Left cardiac atrium (tissue), 4 donors: ENCODE data around the gene GMPPA. TPM values are rescaled to one million over a fixed set of nuclear protein-coding genes. Genes with fewer than 3 reads are reported as not detected.

ENCODE experiments used
- ATAC-seq, 2 donors: fragments of 200-7000 bp; cut with Tn5 transposase; one replicate each; pipeline ENCODE4 v1.9.1; 2020; ENCODE audit warnings: mild to moderate bottlenecking in 2 of 2, moderate library complexity in 2 of 2
- DNase-seq: peaks from one replicate; pipeline ENCODE4 v3.0.0-alpha.2; 2020
- intact Hi-C, 2 donors: fragments of 100-400 bp; cut with DNase I; formaldehyde crosslinking; loops; one replicate each; pipeline versions ENCODE4 v1.14.1 to v1.15.1; 2022 to 2023
- total RNA-seq, 2 donors: library from RNA; stranded (reverse); fragmentation: NEBNext Ultra II Directional; extraction: Animal tissue kit (Norgen Biotek cat#: 25700); gene quantifications; one replicate each; pipeline ENCODE4 v1.2.1, GENCODE V29; 2021
- donor health status: DM: no; HTN: yes; CAD: no.
- donor health status: DM: no; HTN: yes; CAD: no; lungs with severe emphysema.
- donor health status: DM: yes; HTN: yes; CAD: no.
- donor health status: Dilated cardiomyopathy.

Gene GMPPA
- total RNA-seq, 2 donors from 2014 or later, result 29.0 to 30.0 TPM

GRCh38 chr2:219496825-219497494, 1.7 kb upstream of the GMPPA start:
- ATAC-seq (peak in 1 of 2 donors; percentile 0), DNase-seq (peak; percentile 52)
- intact Hi-C loops, result no loop called here

- DNase-seq (peak; percentile 96), ATAC-seq (peak; percentile 84 to 89)
- intact Hi-C loops, result no loop called here
These were observed 1.0 kb upstream of the GMPPA start for GRCh38 chr2:219497495-219498279.

GRCh38 chr2:219499058-219499307, 292 bp downstream of the GMPPA start:
- ATAC-seq (no peak), DNase-seq (no peak)
- intact Hi-C loops, result no loop called here

GRCh38 chr2:219499555-219499954, 864 bp downstream of the GMPPA start:
- intact Hi-C loops, result no loop called here
- DNase-seq, result no peak
- no peak for ATAC-seq

GRCh38 chr2:219500135-219500534, 1.4 kb downstream of the GMPPA start:
- no peak for ATAC-seq
- DNase-seq, result no peak
- intact Hi-C loops, result loop anchor here in 1 of 2 donors (1.0 kb wide), 1 partner anchor 24 kb away; no protein-coding TSS in a partner anchor

- DNase-seq, result no peak
- intact Hi-C loops, result no loop called here
- ATAC-seq, result no peak
These were observed 3.2 kb downstream of the GMPPA start for GRCh38 chr2:219501849-219502248.

GRCh38 chr2:219502618-219503017, 3.9 kb downstream of the GMPPA start:
- intact Hi-C loops, result no loop called here
- ATAC-seq, result no peak
- DNase-seq, result no peak

- no peak for DNase-seq
- ATAC-seq, result no peak
- intact Hi-C loops, result no loop called here
These were observed 6.9 kb downstream of the GMPPA start for GRCh38 chr2:219505585-219505984.

- intact Hi-C loops, result no loop called here
- ATAC-seq, result no peak
- no peak for DNase-seq
These were observed 7.6 kb downstream of the GMPPA start for GRCh38 chr2:219506153-219506801.

GRCh38 chr2:219506802-219507526, 8.3 kb downstream of the GMPPA start:
- DNase-seq (no peak), ATAC-seq (no peak)
- intact Hi-C loops, result no loop called here

GRCh38 chr2:219507581-219508443, 9.1 kb downstream of the GMPPA start:
- intact Hi-C loops, result no loop called here
- ATAC-seq (peak; percentile 5 to 24), DNase-seq (no peak)

GRCh38 chr2:219508444-219508734, 9.7 kb downstream of the GMPPA start:
- intact Hi-C loops, result no loop called here
- ATAC-seq (no peak), DNase-seq (no peak)

GRCh38 chr2:219508971-219509779, 10.5 kb downstream of the GMPPA start:
- intact Hi-C loops, result no loop called here
- DNase-seq (no peak), ATAC-seq (peak; percentile 9 to 29)

- peak; percentile 69 to 73 for ATAC-seq
- intact Hi-C loops, result no loop called here
These were observed 11.3 kb downstream of the GMPPA start for GRCh38 chr2:219509780-219510511.

GRCh38 chr2:219510512-219511135, 11.9 kb downstream of the GMPPA start:
- intact Hi-C loops, result no loop called here

More at GRCh38 chr2:219509780-219510511, 11.3 kb downstream of the GMPPA start:
- peak; percentile 62 for DNase-seq

GRCh38 chr2:219511547-219512325, 13.0 kb downstream of the GMPPA start:
- no peak for ATAC-seq
- intact Hi-C loops, result no loop called here
- no peak for DNase-seq

More at GRCh38 chr2:219510512-219511135, 11.9 kb downstream of the GMPPA start:
- no peak for DNase-seq
- no peak for ATAC-seq
